HepG2 (cell line): ENCODE measurements around the gene ATF7IP. TPM values are rescaled to one million over a fixed set of nuclear protein-coding genes. Genes with fewer than 3 reads are reported as not detected.
A peak's percentile ranks its signal among the peaks of the same experiment; 100 is the strongest.

ENCODE experiments used
- ATAC-seq: fragments of 200-7000 bp; cut with Tn5 transposase; 3 replicates; pipeline ENCODE4 v1.9.1; 2020; ENCODE audit warnings: mild to moderate bottlenecking, moderate library complexity
- BruUV-seq: library from RNA; stranded (reverse); fragments of 400-500 nt; replicated peaks from 2 replicates; lab custom pipeline; 2021; lab: Mats Ljungman, UMichigan
- CTCF ChIA-PET: fragments of 300-600 bp; formaldehyde crosslinking; extraction: SDS; loops from one replicate; lab custom pipeline; 2021; ENCODE audit warnings: low total read pairs, inconsistent platforms, low intra/inter-chr PET ratio; lab: Yijun Ruan, JAX
- POLR2A ChIA-PET: fragments of 350-600 bp; sonication (Branson Sonifier 250); formaldehyde crosslinking; loops from one replicate; lab custom pipeline; 2020; ENCODE audit warnings: antibody characterized with exemption, inconsistent platforms; lab: Yijun Ruan, JAX
- DNase-seq: peaks from one replicate; pipeline ENCODE4 v3.0.0-alpha.2; 2015; ENCODE audit warnings: low spot score
- FAIRE-seq: peaks from 3 replicates; lab custom pipeline; 2011; peaks lifted over from hg19 to GRCh38; lab: Jason Lieb, UNC
- H2AFZ ChIP-seq: one replicate; pipeline ENCODE4 v1.6.1; 2011; ENCODE audit warnings: low read length, inconsistent platforms
- H3K27ac ChIP-seq: fragments of 300-600 bp; 3 replicates; pipeline ENCODE4 v1.8.0; 2011; ENCODE audit warnings: mixed run types, mild to moderate bottlenecking, mixed read lengths, low read length, inconsistent platforms; ENCODE audit not compliant: insufficient read depth; ENCODE audit errors: extremely low read length
- H3K27me3 ChIP-seq, 2 experiments: fragments of 200-600 bp in 1 of 2; 2 replicates in 1 of 2; 3 replicates in 1 of 2; pipeline versions ENCODE4 v1.6.0 to v1.8.0; 2011; ENCODE audit warnings: low read length in 2 of 2, mild to moderate bottlenecking in 2 of 2, moderate library complexity in 2 of 2, inconsistent platforms in 1 of 2; ENCODE audit not compliant: insufficient read depth in 2 of 2, control insufficient read depth in 1 of 2
- H3K36me3 ChIP-seq, 2 experiments: fragments of 200-600 bp in 1 of 2; replicated peaks in 1 of 2; 2 replicates in 1 of 2; 3 replicates in 1 of 2; pipeline versions ENCODE4 v1.5.1 to v1.8.0; 2011; ENCODE audit warnings: low read length in 2 of 2, inconsistent platforms in 1 of 2; ENCODE audit not compliant: insufficient read depth in 2 of 2, control insufficient read depth in 1 of 2
- H3K4me1 ChIP-seq: 2 replicates; pipeline ENCODE4 v1.5.1; 2012; ENCODE audit warnings: low read length, inconsistent platforms; ENCODE audit not compliant: insufficient read depth
- H3K4me2 ChIP-seq: 2 replicates; pipeline ENCODE4 v1.6.0; 2011; ENCODE audit warnings: low read depth, low read length, inconsistent platforms
- H3K4me3 ChIP-seq, 3 experiments: fragments of 200-600 bp in 1 of 3; sonication (generic), shearing (Covaris generic) in 1 of 3; replicated peaks in 1 of 3; 2 replicates each; pipeline ENCODE4 v1.5.1; 2011 to 2016; ENCODE audit warnings: low read length in 3 of 3, inconsistent platforms in 2 of 3, low read depth in 2 of 3, mild to moderate bottlenecking in 2 of 3, control low read depth in 1 of 3, mixed read lengths in 1 of 3; ENCODE audit not compliant: insufficient read depth in 1 of 3
- H3K79me2 ChIP-seq: one replicate; pipeline ENCODE4 v1.6.1; 2011; ENCODE audit warnings: low read length, inconsistent platforms; ENCODE audit not compliant: insufficient read depth
- H3K9ac ChIP-seq: 2 replicates; pipeline ENCODE4 v1.6.0; 2011; ENCODE audit warnings: mild to moderate bottlenecking, low read depth, low read length, inconsistent platforms; ENCODE audit not compliant: insufficient read depth
- H3K9me3 ChIP-seq: 2 replicates; pipeline ENCODE4 v1.5.1; 2012; ENCODE audit warnings: mild to moderate bottlenecking, low read length
- H4K20me1 ChIP-seq: 2 replicates; pipeline ENCODE4 v1.6.0; 2011; ENCODE audit warnings: inconsistent platforms, mild to moderate bottlenecking, low read length, moderate library complexity; ENCODE audit not compliant: insufficient read depth
- ARID3A ChIP-seq: IDR thresholded peaks from 2 replicates; pipeline ENCODE4 v1.6.1; 2012; ENCODE audit warnings: low read depth, low read length, improper control_type of control experiment
- ATF7 ChIP-seq, 2 experiments: fragments of 450-650 bp in 1 of 2; sonication (generic) in 1 of 2; formaldehyde crosslinking in 1 of 2; IDR thresholded peaks; 2 replicates each; pipeline versions ENCODE4 v1.4.0 to v1.6.1; 2016 to 2020; ENCODE audit warnings: antibody characterized with exemption in 1 of 2, mild to moderate bottlenecking in 1 of 2, missing genetic modification reagents in 1 of 2
- CSRNP2 ChIP-seq: sonication (generic); formaldehyde crosslinking; conservative IDR thresholded peaks from 2 replicates; pipeline ENCODE4 v1.8.0; 2022; ENCODE audit warnings: low read depth, missing genetic modification reagents
- CTCF ChIP-seq: sonication (generic); formaldehyde crosslinking; IDR thresholded peaks from 2 replicates; pipeline ENCODE4 v1.5.0; 2020; ENCODE audit warnings: mild to moderate bottlenecking, missing genetic modification reagents, moderate library complexity
- SCMH1 ChIP-seq: sonication (generic); formaldehyde crosslinking; IDR thresholded peaks from 2 replicates; pipeline ENCODE4 v1.9.0; 2021; ENCODE audit warnings: missing genetic modification reagents, mild to moderate bottlenecking, borderline replicate concordance
- SNRNP70 ChIP-seq: fragments of 200-400 bp; formaldehyde crosslinking; IDR thresholded peaks from 2 replicates; pipeline ENCODE4 v1.6.1; 2017; ENCODE audit warnings: mild to moderate bottlenecking, low read depth, low read length, moderate library complexity
- STAG1 ChIP-seq: sonication (generic); formaldehyde crosslinking; IDR thresholded peaks from 2 replicates; pipeline ENCODE4 v1.4.0; 2020; ENCODE audit warnings: missing genetic modification reagents
- ZNF142 ChIP-seq: sonication (generic); formaldehyde crosslinking; IDR thresholded peaks from 2 replicates; pipeline ENCODE4 v1.4.0; 2020; ENCODE audit warnings: missing genetic modification reagents
- ZNF431 ChIP-seq: sonication (generic); formaldehyde crosslinking; IDR thresholded peaks from 2 replicates; pipeline ENCODE4 v1.9.0; 2022; ENCODE audit warnings: missing genetic modification reagents, low read depth, mild to moderate bottlenecking, borderline replicate concordance
- ZNF652 ChIP-seq: IDR thresholded peaks from 2 replicates; pipeline ENCODE4 v1.6.1; 2016; ENCODE audit warnings: low read depth, borderline replicate concordance
- WGBS: methylation state at CpG from one replicate; pipeline ENCODE4 v1.1.6; 2017; ENCODE audit warnings: low lambda C conversion rate; 5-methylcytosine and 5-hydroxymethylcytosine counted together
- in situ Hi-C: cut with HindIII; loops from 2 replicates; pipeline ENCODE4 v1.10.0; 2017; ENCODE audit warnings: low pct_unique_long_range_greater_than_20kb; ENCODE audit not compliant: extremely low pct_ligation_motif_present
- intact Hi-C: fragments of 100-400 bp; cut with micrococcal nuclease; formaldehyde crosslinking; loops from one replicate; pipeline ENCODE4 v1.10.0; 2022; ENCODE audit not compliant: unreplicated experiment
- polyA plus RNA-seq, 8 experiments: library from polyadenylated mRNA; depleted of rRNA in 3 of 8; stranded (reverse) in 7 of 8; unstranded in 1 of 8; fragments of >200 nt; fragmentation: Illumina TruSeq in 4 of 8; extraction: Trizol in 4 of 8; gene quantifications; 2 replicates each; pipeline versions ENCODE4 v1.2.1 to v1.2.3, GENCODE V29; 2011 to 2016; ENCODE audit warnings: low read depth in 4 of 8, missing spikeins in 1 of 8, mixed read lengths in 1 of 8; ENCODE audit not compliant: insufficient read depth in 1 of 8
- total RNA-seq, 5 experiments: library from RNA; depleted of rRNA; stranded (reverse); fragments of >200 nt; fragmentation: Illumina TruSeq; extraction: Trizol; gene quantifications; 2 replicates each; pipeline ENCODE4 v1.2.3, GENCODE V29; 2016; ENCODE audit warnings: low read depth in 1 of 5

Gene ATF7IP
- total and polyA plus RNA-seq, 2 of the 13 experiments (the other 11 are each of a cell fraction or from before 2014, with no cell fraction given): 1.8 to 11.8 TPM

- 16% methylated on average over 5 of the region's 5 CpGs for WGBS
- no peak for TF ChIP-seq SCMH1
- peak; percentile 70 for TF ChIP-seq STAG1 (CRISPR knock-in tag)
- no peak for TF ChIP-seq SNRNP70
- TF ChIP-seq ZNF431: no peak
- peak; percentile 33; the same call in 1 of the 2 replicates for TF ChIP-seq ARID3A
- TF ChIP-seq ZNF652 (CRISPR knock-in tag): peak; percentile 96
- peak; percentile 43 for TF ChIP-seq CTCF (CRISPR knock-in tag)
- no peak for TF ChIP-seq CSRNP2 (CRISPR knock-in tag)
- no peak for TF ChIP-seq ATF7 (IDR thresholded peaks at IDR 0.05)
- no peak for TF ChIP-seq ATF7 (CRISPR knock-in tag; IDR thresholded peaks at IDR 0.05)
- TF ChIP-seq ZNF142 (CRISPR knock-in tag): no peak
Observed at GRCh38 chr12:14366209-14367039, 942 bp downstream of the ATF7IP start.

More at GRCh38 chr12:14366209-14367039, 942 bp downstream of the ATF7IP start:
- no peaks in the 10 kb centered on the region for H4K20me1 ChIP-seq
- H3K4me3 ChIP-seq: peak overlapping the region; percentile 41 to 55 (median 49); a peak in 5 of 6 replicates
- no peaks in the 10 kb centered on the region for H3K36me3 ChIP-seq
- H3K9ac ChIP-seq: 0 out of 2 replicates have a peak overlapping the region, but pooled peaks have one; percentile 2
- no peaks in the 10 kb centered on the region for H3K9me3 ChIP-seq
- in situ Hi-C loops: no loop called here
- CTCF ChIA-PET: interaction anchor here (1.3 to 2.3 kb wide), 3 partner anchors 110 to 180 kb away, joined by 5 to 8 read pairs (median 7); no protein-coding TSS in a partner anchor
- H3K4me2 ChIP-seq: peak overlapping the region; percentile 69
- DNase-seq: peak; percentile 28
- no peak for ATAC-seq
- H3K27ac ChIP-seq: no peak overlapping the region
- no peak for FAIRE-seq
- H2AFZ ChIP-seq: no peak overlapping the region
- H3K27me3 ChIP-seq: no peaks in the 10 kb centered on the region
- no peaks in the 10 kb centered on the region for H3K79me2 ChIP-seq
- TSS peak; percentile 67 for BruUV-seq
- intact Hi-C loops: loop anchor here (1.0 kb wide), 2 partner anchors 109 to 127 kb away; no protein-coding TSS in a partner anchor
- peaks cover 19% of the 10 kb centered on the region; the same call in 1 of the 2 replicates for H3K4me1 ChIP-seq
- POLR2A ChIA-PET: interaction anchor here (1.2 to 1.4 kb wide), 2 partner anchors 19 to 109 kb away, joined by 6 to 7 read pairs; no protein-coding TSS in a partner anchor
